GM19395 (cell line): ENCODE data around the gene PCNX2.
"Not testable (repeated sequence)": the region's sequence is repeated elsewhere in the genome, so short reads cannot be mapped to it uniquely, and the experiment has no call there.

ENCODE experiments used
- ATAC-seq: cut with Tn5 transposase; IDR thresholded peaks from one replicate; pipeline ENCODE4 v1.9.1; 2021; ENCODE audit warnings: mild to moderate bottlenecking, moderate library complexity; ENCODE audit not compliant: unreplicated experiment

The PCNX2 gene

GRCh38 chr1:233163696-233164095 lies 131.8 kb downstream of the PCNX2 start:
- no peak for ATAC-seq

DNA sequence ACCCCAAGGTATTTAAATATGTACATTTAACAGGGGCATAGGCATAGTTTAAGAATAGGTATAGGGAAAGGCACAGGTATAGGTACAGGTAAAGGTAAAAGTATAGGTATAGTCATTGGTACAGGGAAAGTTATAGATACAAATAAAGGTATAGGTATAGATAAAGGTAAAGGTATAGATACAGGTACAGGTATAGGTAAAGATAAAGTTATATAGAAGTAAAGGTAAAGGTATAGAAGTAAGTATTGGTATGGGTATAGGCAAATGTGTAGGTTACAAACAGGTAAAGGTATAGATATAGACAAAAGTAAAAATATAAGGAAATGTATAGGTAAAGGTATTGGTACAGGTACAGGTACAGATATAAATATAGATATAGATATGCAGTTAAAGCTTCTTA lies 137.2 kb downstream of the PCNX2 start:
- ATAC-seq, result no peak

DNA sequence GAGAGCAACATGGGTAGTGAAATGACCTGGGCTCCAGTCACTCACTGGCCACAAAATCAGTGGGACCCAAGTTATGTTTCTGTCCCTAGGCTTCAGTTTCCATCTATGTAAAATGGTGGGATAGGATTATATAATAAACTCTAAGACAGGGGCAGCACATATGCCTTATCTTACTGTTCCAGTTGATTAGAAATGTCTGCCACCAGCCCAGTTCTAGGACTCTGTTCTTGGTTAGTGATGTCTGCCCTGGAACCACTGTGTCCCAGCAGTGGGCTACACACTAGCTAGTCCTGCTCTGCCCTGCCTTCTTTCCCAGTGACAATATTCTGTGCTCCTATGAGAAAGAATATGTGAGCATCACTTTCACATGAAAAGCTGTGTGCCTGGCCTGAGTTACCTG lies 138.3 kb downstream of the PCNX2 start:
- no peak for ATAC-seq

DNA sequence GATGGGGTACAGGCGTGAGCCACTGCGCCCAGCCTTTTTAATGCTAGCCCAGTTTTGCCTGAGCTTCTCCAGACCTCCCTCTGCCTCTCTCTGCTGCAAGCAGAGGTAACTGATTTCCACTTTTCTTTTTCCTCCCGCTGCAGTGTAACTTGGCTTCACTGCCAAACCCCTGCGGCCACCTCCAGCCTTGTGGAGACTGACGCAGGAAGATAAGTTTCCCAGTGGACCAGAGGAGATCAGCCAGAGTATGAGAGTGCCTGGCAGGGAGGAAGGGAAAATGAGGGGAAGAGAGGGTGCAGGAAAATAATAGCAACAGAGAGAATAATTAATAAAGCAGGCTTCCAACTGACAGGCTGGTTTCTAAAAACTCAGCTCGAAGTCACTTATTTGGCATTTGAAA lies 143.7 kb downstream of the PCNX2 start:
- ATAC-seq, result no peak

GRCh38 chr1:233144434-233144833 lies 151.1 kb downstream of the PCNX2 start:
- no peak for ATAC-seq

- ATAC-seq, result no peak
Measured at GRCh38 chr1:233143241-233143640, 152.3 kb downstream of the PCNX2 start.

GRCh38 chr1:233140974-233141373 lies 154.6 kb downstream of the PCNX2 start:
- no peak for ATAC-seq

DNA sequence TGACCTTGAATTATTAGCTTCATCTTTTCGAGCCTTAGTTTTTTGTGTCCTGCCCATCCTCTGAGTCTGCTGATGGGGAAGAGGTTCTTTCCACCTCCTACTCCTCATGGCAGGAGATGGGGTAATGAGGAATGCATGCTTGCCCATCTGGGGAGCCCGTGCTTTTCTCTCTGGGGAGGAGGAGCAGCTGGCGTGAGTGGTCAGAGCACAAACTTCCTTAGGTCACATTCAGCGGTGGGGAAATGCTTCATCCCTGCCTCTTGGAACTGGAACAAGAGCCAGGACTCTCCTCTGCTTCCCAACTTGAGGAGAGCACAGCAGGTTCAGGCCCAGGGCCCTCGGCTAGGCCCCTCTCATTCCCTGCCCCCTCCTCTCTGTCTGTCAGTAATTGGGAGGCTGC lies 155.0 kb downstream of the PCNX2 start:
- no peak for ATAC-seq

- no peak for ATAC-seq
Measured at GRCh38 chr1:233138788-233139585, 156.5 kb downstream of the PCNX2 start.

- no peak for ATAC-seq
Measured at GRCh38 chr1:233135833-233136232, 159.7 kb downstream of the PCNX2 start.

- ATAC-seq, result no peak
Measured at GRCh38 chr1:233132445-233132844, 163.1 kb downstream of the PCNX2 start.

DNA sequence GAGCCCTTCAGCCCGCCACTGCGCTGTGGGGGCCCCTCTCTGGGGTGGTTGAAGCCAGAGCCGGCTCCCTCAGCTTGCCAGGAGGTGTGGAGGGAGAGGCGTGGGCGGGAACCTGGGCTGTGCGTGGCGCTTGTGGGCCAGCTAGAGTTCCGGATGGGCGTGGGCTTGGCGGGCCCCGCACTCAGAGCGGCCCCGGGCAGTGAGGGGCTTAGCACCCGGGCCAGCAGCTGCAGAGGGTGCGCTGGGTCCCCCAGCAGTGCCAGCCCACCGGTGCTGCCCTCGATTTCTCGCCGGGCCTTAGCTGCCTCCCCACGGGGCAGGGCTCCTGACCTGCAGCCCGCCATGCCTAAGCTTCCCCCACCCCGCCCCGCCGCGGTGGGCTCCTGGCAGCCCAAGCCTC lies 166.5 kb downstream of the PCNX2 start:
- ATAC-seq, result not testable (repeated sequence)

GRCh38 chr1:233127157-233127556 lies 168.4 kb downstream of the PCNX2 start:
- ATAC-seq, result no peak

DNA sequence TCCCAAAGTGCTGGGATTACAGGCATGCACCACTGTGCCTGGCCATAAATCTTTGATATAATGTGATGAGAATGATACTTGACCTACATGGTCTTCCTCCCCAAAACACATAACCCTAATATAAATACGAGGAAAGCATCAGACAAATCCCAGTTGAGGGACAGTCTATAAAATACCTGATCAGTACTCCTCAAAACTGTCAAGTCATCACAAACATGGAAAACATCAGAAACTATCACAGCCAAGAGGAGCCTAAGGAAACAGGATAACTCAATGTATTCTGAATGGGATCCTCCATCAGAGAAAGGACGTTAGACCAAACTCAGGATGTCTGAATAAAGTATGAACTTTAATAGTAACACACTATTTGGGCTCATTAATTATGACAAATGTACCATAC lies 172.7 kb downstream of the PCNX2 start:
- no peak for ATAC-seq

- no peak for ATAC-seq
Measured at GRCh38 chr1:233121947-233122559, 173.5 kb downstream of the PCNX2 start.

DNA sequence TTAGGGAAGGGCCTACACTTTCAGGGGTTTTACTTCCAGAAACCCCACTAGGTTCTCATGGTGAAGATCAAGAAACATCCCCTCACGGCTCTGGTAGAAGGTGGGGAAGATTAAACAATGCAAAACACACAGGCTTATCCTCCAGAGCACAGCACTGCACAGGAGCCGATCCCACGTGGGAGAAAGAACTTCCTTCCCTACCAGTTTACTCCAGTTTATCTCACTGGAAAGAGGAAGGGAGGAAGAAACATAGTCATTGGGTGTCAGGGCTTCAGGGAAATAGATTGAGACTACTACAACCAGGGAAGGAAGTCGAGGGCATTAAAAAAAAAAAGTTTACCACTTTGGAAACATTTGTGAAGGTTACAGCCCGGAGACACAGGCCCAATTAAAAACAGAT lies 180.7 kb downstream of the PCNX2 start:
- no peak for ATAC-seq

DNA sequence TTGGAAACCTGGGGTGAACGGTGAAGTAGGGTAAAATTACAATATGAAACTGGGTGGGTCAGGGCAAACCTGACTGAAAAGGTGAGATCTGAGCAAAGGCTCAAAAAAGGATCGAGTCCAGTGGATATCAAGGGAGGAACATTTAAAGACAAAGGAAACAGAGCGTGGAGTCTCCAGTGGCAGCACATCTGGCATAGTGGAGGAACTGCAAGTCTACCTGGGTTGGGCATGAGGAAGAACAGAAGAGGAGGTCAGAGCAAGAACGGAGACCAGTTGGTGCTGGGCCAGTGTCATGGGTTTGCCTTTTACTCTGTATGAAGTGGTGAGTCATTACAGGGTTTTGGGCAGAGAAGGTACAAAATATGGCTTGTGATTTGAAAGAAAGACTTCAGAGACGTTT lies 181.4 kb downstream of the PCNX2 start:
- no peak for ATAC-seq

DNA sequence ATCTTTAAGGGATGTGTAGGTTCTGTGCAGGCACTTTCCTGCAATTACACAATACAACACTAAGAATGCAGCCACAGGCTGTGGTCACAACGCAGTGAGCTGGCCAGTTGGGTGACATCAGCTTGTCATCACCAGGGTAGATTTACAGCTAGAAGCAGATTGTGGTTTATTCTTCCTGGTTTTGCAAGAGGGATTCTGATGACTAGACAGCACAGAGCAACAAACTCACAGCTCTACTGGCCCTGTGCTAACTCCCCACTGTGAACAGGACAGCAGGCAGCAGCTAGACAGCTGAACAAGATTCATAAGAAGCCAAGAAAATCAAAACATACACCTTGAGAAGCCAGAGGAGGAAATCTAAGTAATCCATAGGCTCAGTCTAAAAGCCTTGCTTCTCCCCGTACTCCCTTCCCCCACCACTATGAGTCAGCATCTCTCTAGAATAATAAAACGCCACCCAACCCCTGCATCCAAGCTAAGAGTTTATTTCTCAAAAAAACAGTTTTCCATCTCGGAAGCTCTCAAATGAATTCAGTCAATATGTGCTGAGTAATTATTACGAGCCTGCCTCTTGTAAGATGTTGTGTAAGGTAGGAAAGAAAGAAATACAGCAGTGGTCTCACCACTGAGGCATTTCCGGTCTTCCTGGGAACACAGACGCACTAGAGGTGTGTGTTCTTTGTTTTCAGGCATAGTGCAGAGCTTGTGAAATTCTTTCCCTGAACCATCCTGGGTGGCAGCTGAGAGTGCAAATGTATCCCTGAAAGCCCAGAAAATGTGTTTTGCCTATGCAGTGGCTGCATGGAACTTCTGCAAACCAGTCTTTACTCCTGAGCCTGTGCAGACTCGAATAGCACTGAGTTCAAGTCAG lies 182.3 kb downstream of the PCNX2 start:
- ATAC-seq, result peak; percentile 86

GRCh38 chr1:233112186-233113008 lies 183.1 kb downstream of the PCNX2 start:
- no peak for ATAC-seq

DNA sequence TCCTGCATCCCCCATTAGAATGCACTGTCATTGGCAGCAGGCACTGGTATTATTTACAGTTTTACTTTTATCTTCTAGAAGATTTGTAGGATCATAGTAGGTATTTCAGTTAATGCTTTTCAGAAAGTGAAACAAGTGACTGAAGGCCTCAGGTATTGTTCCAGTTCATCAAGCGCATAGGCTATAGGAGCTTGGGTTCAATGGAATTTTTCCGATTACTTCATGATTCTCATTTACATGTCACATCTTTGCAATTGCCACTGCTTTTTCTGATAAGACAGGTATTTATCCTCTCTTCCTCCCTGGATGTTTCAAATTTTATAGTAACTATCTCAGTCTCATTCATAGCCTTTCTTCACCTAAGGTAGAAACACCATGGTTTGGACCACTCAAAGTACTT lies 183.8 kb downstream of the PCNX2 start:
- no peak for ATAC-seq

DNA sequence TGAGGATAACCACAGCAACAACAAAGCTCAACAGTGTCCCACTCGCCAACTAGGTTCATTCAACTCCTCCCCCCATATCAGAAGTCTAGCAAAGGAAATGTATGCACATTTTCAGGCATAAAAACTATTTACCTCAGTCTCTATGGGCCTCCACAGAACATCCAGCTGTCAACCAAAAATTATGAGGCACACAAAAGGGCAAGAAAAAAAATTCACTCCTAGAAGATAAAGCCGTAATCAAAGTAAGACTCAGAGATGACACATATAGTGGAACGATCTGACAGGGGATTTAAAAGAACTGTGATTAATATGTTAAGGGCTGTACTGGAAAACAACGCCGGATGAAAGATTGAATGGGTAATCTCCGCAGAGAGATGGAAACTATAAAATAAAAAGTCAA lies 186.4 kb downstream of the PCNX2 start:
- no peak for ATAC-seq
